ENCODE measurements around the gene SRBD1. TPM values are rescaled to one million over a fixed set of nuclear protein-coding genes. Genes with fewer than 3 reads are reported as not detected.
"Not testable (repeated sequence)": the region's sequence is repeated elsewhere in the genome, so short reads cannot be mapped to it uniquely, and the experiment has no call there.

Gene SRBD1
- total RNA-seq, 1 experiment from 2014 or later: 33.3 TPM

DNA sequence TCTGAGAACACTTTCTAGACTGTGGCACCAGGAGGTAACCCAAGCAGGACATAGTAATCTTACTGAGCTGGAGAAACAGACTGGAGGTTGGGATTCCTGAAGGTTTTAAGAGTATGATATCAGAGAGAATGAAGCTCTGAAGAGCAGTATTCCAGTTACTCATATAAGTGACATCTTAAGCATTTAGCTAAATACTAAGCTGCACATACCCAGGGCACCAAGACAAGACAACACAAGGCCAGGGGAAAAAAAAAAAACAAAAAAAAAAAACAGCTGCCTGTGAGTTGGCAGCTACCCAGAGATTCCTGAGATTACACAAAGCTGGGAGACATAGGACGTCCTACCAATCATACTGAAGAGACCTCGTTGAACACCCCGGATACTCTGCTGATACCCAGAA lies 175.8 kb downstream of the SRBD1 start:
- peak; percentile 77 to 88 for DNase-seq

DNA sequence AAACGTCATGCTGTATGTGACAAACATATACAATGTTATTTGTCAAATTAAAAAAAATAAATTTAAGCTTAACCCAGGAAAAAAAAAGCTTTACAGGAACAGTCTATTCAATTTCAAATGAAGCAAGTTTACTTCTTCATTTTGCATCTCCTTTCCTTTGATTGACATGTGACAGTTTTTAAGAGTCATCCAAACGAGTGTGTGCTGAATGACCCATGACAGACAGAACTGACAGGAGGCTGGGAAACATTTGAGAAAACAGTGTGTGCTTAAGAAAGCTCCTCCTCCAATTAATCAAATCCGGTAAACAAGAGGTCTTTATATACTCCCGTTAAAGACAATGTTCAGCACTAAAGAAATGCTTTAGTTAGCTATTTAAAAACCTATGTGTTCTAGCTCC lies 177.7 kb downstream of the SRBD1 start:
- no peak for DNase-seq
- no peaks in the 10 kb centered on the region for H3K36me3 ChIP-seq
- no peak overlapping the region for H3K27ac ChIP-seq

More for the DNA sequence above, 175.8 kb downstream of the SRBD1 start:
- Histone ChIP-seq H3K27me3 (no peaks in the 10 kb centered on the region), H3K4me1 (peaks cover 30% of the 10 kb centered on the region), H3K9me3 (replicated peaks) (peaks cover 25% of the 10 kb centered on the region), H3K4me3 (no peak overlapping the region), H3K27ac (peak overlapping the region; percentile 54), H3K36me3 (no peaks in the 10 kb centered on the region)

DNA sequence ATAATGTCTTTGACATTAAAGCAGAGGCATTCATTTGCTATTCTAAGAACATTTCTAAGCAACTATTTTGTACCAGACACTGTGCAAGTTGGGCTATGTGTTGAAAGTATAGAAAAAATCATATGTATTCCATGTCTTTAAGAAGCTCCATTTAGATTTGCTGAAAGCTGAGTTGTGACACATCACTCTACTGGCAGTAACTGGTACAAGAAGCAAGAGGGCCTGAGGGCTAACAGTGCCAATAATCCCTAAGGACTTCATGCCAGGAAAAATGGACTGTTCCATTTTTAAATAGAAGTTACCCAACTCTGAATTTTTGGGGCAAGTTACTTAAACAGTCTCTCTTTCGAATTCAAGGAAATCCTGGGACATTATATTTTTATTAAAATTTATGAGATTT lies 178.7 kb downstream of the SRBD1 start:
- peak in 1 of 2 experiments; percentile 15 for DNase-seq
- Histone ChIP-seq H3K4me1 (peaks cover 20% of the 10 kb centered on the region), H3K9me3 (replicated peaks) (peaks cover 34% of the 10 kb centered on the region), H3K4me3 (no peak overlapping the region), H3K36me3 (no peaks in the 10 kb centered on the region), H3K27me3 (no peaks in the 10 kb centered on the region), H3K27ac (no peak overlapping the region)

More for the DNA sequence above, 177.7 kb downstream of the SRBD1 start:
- H3K4me1 ChIP-seq: peaks cover 20% of the 10 kb centered on the region
- H3K4me3 ChIP-seq: no peak overlapping the region
- peaks cover 30% of the 10 kb centered on the region for H3K9me3 ChIP-seq (replicated peaks)
- no peaks in the 10 kb centered on the region for H3K27me3 ChIP-seq

DNA sequence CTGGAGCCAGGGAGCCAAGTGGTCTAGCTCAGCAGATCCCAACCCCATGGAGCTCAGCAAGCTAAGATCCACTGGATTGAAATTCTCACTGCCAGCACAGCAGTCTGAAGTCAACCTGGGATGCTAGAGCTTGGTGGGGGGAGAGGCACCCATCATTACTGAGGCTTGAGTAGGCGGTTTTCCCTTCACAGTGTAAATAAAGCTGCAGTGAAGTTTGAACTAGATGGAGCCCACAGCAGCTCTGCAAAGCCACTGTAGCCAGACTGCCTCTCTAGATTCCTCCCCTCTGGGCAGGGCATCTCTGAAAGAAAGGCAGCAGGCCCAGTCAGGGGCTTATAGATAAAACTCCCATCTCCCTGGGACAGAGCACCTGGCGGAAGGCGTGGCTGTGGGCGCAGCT lies 185.0 kb downstream of the SRBD1 start:
- peaks cover 13% of the 10 kb centered on the region for H3K9me3 ChIP-seq (replicated peaks)
- DNase-seq, H3K4me3 ChIP-seq, H3K27ac ChIP-seq, H3K36me3 ChIP-seq, H3K4me1 ChIP-seq, H3K27me3 ChIP-seq: not testable (repeated sequence)

DNA sequence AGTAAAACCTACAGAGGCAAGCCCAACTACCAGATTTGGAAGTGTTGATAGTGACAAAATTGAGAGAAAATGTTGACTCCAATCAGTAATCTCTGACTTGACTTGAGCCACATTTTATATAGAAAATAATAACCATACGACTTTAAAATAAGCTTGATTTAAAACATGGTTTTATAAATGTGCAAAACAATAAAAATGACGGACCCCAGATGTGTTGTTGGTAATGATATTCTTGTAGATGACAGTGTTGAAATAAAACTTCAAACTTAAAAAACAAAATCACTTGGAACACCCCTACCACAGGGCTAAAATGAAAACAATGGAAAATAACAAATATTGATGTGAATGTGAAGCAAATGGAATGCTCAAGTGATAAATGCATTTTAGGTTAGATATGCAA lies 188.1 kb downstream of the SRBD1 start:
- Histone ChIP-seq H3K4me3 (no peak overlapping the region), H3K36me3 (peaks cover 3% of the 10 kb centered on the region; the same call in 1 of the 2 replicates), H3K4me1 (no peaks in the 10 kb centered on the region), H3K9me3 (replicated peaks) (0 out of 2 replicates have a peak, but pooled peaks cover 4% of the 10 kb centered on the region), H3K27ac (no peak overlapping the region), H3K27me3 (no peaks in the 10 kb centered on the region)
- DNase-seq: no peak

DNA sequence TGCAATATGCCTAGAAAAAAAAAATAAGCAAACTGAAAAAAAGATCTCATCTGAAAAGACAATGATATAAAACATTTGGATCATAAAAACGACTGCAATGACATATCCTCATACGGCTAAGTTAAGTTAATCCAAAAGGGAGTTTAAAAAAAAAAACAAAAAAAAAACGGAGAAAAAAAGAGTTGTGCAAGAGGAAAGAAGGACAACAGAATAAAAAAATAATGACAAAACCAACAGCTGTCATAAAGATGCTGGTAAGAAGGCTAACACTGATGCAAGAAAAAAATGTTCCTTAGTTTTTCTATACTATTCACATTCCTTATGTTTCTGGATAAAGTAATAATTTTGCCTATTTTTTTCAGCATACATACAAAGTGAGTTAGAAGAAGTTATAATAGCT lies 192.5 kb downstream of the SRBD1 start:
- Histone ChIP-seq H3K27ac (no peak overlapping the region), H3K9me3 (replicated peaks) (no peaks in the 10 kb centered on the region), H3K27me3 (no peaks in the 10 kb centered on the region), H3K36me3 (peaks cover 3% of the 10 kb centered on the region; the same call in 1 of the 2 replicates), H3K4me3 (no peak overlapping the region), H3K4me1 (no peaks in the 10 kb centered on the region)
- no peak for DNase-seq

DNA sequence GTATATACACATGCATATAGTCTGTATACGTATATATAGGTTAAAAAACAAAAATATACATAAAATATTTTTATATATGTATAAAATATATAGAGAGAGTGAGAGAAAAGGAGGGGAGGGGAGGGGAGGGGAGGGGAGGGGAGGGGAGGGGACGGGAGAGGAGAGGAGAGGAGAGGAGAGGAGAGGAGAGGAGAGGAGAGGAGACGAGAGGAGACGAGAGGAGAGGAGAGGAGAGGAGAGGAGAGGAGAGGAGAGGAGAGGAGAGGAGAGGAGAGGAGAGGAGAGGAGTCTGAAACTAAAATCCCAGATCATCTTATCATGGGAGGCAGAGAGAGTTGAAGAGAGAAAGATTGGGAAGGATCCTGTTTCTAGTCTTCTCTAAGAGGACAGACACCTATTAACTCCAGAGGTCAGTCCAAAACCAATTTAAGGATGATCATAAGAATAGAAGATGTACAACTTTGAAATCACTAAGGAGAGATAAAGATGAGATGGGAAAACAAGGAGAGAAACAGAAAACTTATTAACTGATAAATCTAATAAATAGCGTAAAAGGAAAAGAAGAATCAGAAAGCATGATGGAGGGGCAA lies 195.4 kb downstream of the SRBD1 start:
- Histone ChIP-seq H3K27me3 (no peaks in the 10 kb centered on the region), H3K4me3 (no peak overlapping the region), H3K36me3 (peaks cover 14% of the 10 kb centered on the region), H3K27ac (no peak overlapping the region), H3K9me3 (replicated peaks) (no peaks in the 10 kb centered on the region), H3K4me1 (0 out of 2 replicates have a peak, but pooled peaks cover 3% of the 10 kb centered on the region)
- no peak for DNase-seq

DNA sequence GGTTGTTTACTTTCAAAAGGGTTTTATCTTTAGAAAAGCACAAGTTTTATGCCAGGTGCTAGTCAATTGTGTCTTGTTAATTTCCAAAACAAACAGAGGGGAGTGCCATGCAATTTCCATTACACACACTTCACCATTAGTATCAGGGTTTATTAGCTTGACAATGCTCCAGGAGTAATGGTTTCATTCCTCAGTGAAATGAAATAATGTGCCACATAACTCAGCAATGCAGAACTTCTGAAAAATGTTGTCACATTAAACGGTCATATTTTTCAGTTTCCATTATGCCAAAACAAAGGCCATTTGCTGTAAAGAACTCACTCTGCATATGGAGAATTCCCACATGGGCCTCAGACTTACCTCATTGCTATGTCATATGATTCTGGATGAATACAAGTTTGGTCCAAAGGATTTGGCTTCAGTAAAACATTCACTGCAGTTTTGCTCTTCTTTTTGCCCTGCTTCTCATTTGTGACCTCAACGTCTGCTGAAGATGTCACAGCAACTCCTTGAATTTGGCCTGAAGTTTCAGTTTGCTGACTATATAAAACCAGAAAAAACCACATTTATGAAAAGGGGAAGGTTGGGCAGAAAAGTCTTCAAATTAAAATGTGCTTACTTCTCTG lies 198.2 kb downstream of the SRBD1 start:
- no peaks in the 10 kb centered on the region for H3K27me3 ChIP-seq

DNA sequence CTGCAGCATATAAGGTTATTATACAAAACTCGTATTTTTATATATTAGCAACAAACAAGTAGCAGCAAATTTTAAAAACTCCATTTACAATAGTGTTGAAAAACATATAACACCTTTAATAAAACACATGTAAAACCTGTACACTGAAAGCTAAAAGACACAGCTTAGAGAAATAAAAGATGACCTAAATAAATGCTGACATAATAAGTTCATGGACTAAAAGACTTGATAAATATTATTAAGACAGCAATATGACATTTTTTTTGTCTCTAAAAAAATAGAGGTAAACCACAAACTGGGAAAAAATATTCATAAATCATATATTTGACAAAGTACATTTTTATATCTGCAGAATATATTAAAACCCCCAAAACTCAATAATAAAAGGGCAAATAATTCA lies 201.4 kb downstream of the SRBD1 start:
- Histone ChIP-seq H3K27me3 (no peaks in the 10 kb centered on the region), H3K4me3 (no peak overlapping the region), H3K27ac (no peak overlapping the region), H3K9me3 (replicated peaks) (no peaks in the 10 kb centered on the region; the same call in 1 of the 2 replicates), H3K4me1 (0 out of 2 replicates have a peak, but pooled peaks cover 3% of the 10 kb centered on the region), H3K36me3 (peaks cover 13% of the 10 kb centered on the region)
- DNase-seq: no peak

More for the DNA sequence above, 198.2 kb downstream of the SRBD1 start:
- Histone ChIP-seq H3K36me3 (peaks cover 11% of the 10 kb centered on the region), H3K27ac (no peak overlapping the region), H3K4me1 (0 out of 2 replicates have a peak, but pooled peaks cover 3% of the 10 kb centered on the region), H3K4me3 (no peak overlapping the region), H3K9me3 (replicated peaks) (no peaks in the 10 kb centered on the region; the same call in 1 of the 2 replicates)
- DNase-seq: no peak

DNA sequence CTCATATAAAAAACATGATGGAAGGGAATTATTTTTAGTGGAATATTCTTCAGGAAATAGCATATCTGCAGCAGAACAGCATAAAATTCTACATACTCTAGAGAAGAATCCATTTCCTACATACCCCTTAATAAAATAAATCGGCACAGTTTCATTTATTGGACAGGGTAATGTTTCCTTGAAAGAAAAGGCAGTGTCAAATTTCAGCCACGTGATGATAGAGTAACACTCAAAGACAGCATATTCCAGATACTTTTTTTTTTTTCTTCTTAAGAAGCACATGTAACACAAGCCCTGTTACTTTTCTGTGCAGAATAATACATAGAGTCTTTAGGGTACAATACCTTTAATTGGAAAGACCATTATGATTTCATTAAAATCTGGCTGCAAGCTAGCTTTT lies 204.4 kb downstream of the SRBD1 start:
- no peaks in the 10 kb centered on the region for H3K4me1 ChIP-seq
- no peaks in the 10 kb centered on the region; the same call in 1 of the 2 replicates for H3K9me3 ChIP-seq (replicated peaks)
- no peak for DNase-seq
- no peak overlapping the region for H3K27ac ChIP-seq
- H3K4me3 ChIP-seq: no peak overlapping the region
- H3K36me3 ChIP-seq: peaks cover 6% of the 10 kb centered on the region
- no peaks in the 10 kb centered on the region for H3K27me3 ChIP-seq

DNA sequence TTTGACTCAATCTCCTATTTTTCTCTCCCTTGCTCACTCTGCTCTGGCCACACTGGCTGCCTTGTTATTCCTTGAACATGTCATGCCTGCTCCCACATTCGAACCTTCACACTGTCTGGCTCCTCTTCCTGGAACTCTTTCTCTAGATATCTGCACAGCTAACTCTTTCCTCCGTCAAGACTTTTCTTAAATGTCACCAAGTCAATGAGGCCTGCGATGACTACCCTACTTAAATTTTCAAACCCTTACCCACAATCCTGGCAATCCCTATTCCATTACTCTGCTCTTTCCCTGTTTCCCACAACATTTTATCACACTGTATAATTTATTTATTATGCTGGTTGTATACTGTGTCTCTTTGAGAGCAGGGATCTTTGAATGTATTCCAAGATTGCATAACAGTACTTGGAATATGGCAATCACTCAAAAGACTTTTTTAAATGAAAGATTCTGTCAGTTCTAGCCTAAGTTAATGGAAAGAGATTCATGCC lies 206.2 kb downstream of the SRBD1 start:
- Histone ChIP-seq H3K4me1 (no peaks in the 10 kb centered on the region), H3K27me3 (no peaks in the 10 kb centered on the region), H3K36me3 (peaks cover 2% of the 10 kb centered on the region; the same call in 1 of the 2 replicates), H3K27ac (no peak overlapping the region), H3K9me3 (replicated peaks) (no peaks in the 10 kb centered on the region; the same call in 1 of the 2 replicates), H3K4me3 (no peak overlapping the region)
- no peak for DNase-seq

DNA sequence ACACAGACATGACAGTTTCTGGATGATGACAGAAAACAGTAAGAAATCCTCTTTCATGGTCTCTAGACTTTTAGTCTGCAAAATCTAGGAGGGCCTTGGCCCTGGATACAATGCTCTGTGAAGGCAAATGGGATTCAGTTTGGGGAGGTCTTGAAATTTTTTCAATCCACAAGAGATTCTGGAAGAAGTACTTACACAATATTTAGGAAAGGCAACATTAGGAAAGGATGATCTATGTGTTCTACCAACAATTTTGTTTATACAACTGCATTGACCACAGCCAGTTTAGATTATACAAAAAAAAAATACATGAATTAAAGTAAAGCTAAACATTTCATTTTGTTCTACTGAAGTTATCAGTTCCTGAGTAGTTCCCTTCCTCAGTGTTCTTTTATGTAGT lies 208.0 kb downstream of the SRBD1 start:
- Histone ChIP-seq H3K9me3 (replicated peaks) (no peaks in the 10 kb centered on the region; the same call in 1 of the 2 replicates), H3K4me3 (no peak overlapping the region), H3K36me3 (peaks cover 2% of the 10 kb centered on the region; the same call in 1 of the 2 replicates), H3K4me1 (no peaks in the 10 kb centered on the region), H3K27ac (no peak overlapping the region), H3K27me3 (no peaks in the 10 kb centered on the region)
- DNase-seq: no peak

DNA sequence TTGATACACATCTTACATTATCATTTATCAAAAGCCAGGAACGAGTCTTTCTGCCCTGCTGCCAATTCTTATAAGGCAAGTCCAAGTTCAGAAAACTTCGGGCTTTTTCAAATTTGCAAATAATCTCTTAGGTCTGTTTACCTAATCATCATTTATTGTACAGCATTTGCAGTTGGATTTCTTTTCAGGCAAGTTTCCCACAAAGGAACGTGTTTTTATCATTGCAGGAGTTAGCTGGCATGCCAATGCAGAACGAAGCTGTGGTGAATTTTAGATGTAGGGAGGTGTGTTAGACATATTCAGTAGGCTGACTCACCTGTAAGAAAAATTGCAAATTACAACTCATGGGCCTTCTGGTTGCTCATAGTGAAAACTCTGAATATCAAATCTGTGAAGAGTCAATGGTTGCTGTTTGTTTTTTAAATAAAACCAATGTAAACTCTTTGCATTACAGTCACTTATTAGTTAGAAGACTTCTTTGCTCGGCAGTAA lies 209.6 kb downstream of the SRBD1 start:
- Histone ChIP-seq H3K4me3 (no peak overlapping the region), H3K4me1 (no peaks in the 10 kb centered on the region), H3K27me3 (no peaks in the 10 kb centered on the region), H3K9me3 (replicated peaks) (no peaks in the 10 kb centered on the region), H3K36me3 (peaks cover 2% of the 10 kb centered on the region; the same call in 1 of the 2 replicates), H3K27ac (no peak overlapping the region)
- DNase-seq: no peak

DNA sequence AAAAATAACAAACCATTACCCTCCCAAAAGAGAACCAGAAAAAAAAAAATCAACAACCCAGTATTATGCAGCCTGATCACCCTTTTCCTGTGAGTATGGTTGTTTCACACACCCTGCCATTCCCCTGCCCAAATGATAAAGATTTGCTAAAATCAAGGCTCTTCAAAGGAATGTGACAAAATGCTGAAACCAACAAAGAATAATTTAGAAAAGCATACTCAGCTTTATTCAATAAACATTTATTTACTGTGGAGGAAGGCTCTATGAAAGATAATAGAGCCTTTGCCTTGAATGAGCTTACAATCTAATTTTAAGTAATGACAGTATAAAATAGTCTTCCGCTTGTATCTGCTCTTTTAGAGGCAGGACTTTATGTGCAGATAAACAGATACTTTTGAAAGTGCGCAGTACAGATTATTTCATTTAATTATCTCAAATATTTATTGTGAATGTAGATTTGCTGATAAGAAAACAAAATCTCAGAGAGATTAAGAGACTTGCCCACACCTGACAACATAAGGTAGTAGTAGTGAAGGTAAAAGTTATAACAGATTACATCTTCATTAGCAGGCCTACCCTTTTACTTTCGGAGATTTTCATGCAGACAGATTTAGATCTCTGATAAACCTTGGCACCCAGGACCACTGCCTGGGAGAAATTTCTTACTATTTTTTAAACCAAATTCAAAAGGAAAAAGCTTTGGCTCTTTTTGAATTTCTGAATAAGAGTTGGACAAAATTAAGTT lies 211.9 kb downstream of the SRBD1 start:
- Histone ChIP-seq H3K27ac (no peak overlapping the region), H3K27me3 (no peaks in the 10 kb centered on the region), H3K4me1 (peaks cover 10% of the 10 kb centered on the region), H3K36me3 (no peaks in the 10 kb centered on the region; the same call in 1 of the 2 replicates), H3K4me3 (no peak overlapping the region), H3K9me3 (replicated peaks) (no peaks in the 10 kb centered on the region)
- no peak for DNase-seq

DNA sequence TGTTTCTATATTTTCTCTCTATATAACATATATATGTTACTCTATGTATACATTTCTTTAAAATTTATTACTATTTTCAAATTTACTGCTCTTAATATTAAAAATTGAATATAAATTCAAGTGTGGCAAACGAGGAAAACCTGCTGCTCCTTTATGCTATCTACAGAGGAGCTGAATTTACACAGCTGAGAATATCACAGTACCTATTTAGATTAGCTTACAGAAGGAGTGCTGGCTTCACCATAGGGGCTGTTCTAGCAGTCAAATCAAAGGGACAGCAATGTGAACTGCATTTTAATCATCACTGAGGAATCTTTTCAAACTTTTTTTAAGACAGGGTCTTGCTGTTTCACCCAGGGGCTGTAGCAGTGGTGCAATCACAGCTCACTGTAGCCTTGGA lies 213.8 kb downstream of the SRBD1 start:
- DNase-seq: no peak
- Histone ChIP-seq H3K27me3 (no peaks in the 10 kb centered on the region), H3K4me3 (no peak overlapping the region), H3K9me3 (replicated peaks) (no peaks in the 10 kb centered on the region), H3K4me1 (peaks cover 20% of the 10 kb centered on the region), H3K36me3 (no peaks in the 10 kb centered on the region), H3K27ac (no peak overlapping the region)

Data from SJCRH30 (cell line).